Lower leg skin (tissue), 3 donors: ENCODE measurements around the gene AGXT.

Source experiments
- POLR2A ChIP-seq, 2 donors: fragments of 450-650 bp; IDR thresholded peaks; one replicate each; pipeline ENCODE4 v1.6.1; 2016 to 2017; ENCODE audit warnings: antibody characterized with exemption in 2 of 2, mild to moderate bottlenecking in 1 of 2, moderate library complexity in 1 of 2
- TF ChIP-seq, protein P1 (sequence below), 3 donors: fragments of 450-650 bp; IDR thresholded peaks; one replicate each; pipeline ENCODE4 v1.5.1; 2016; ENCODE audit warnings: antibody characterized with exemption in 3 of 3, mild to moderate bottlenecking in 3 of 3, moderate library complexity in 2 of 3

DNA sequence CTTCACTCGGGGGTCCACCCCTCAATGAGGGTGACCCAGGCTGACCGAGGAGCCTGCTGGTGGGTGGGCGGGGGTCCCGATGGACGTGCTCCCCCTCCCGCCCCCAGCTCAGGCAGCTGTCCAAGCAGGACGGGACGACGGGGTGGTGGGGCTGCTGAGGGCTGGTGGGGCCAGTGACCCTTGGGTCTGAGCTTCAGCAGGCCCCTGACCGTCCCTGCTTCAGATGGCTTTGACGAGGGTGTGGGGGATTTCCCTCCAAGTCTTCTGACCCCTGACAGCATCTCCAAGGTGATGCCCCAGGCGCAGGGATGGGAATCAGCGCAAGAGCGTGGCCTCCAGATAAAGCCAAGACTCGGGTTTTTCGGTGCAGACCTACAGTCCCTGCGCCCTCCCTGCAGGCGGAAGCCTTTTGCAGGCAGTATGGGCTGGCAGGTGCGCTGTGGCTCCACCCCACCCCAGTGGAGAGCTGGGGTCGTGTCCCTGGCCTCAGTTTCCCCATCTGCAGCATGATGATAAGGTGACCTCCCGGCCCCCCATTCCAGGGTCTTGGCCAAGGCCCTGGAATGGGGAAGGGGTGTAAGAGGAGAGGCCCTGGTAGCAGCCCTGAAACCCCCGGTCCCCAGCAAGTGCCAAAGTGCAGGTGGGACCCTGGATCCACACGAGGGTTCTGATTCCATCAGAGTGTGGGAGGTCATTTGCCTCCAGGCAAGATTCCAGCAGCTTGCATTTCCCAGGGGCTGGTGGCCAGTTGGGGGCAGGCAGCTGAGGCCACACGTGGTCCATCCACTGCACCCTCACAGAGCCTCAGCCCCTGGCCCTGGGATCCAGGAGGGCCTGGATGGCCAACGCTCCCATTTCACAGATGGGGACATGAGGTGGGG, 46.3 kb downstream of the AGXT start:
- TF ChIP-seq POLR2A (IDR thresholded peaks at IDR 0.05), result no peak
- TF ChIP-seq, protein P1, sequence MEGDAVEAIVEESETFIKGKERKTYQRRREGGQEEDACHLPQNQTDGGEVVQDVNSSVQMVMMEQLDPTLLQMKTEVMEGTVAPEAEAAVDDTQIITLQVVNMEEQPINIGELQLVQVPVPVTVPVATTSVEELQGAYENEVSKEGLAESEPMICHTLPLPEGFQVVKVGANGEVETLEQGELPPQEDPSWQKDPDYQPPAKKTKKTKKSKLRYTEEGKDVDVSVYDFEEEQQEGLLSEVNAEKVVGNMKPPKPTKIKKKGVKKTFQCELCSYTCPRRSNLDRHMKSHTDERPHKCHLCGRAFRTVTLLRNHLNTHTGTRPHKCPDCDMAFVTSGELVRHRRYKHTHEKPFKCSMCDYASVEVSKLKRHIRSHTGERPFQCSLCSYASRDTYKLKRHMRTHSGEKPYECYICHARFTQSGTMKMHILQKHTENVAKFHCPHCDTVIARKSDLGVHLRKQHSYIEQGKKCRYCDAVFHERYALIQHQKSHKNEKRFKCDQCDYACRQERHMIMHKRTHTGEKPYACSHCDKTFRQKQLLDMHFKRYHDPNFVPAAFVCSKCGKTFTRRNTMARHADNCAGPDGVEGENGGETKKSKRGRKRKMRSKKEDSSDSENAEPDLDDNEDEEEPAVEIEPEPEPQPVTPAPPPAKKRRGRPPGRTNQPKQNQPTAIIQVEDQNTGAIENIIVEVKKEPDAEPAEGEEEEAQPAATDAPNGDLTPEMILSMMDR (IDR thresholded peaks at IDR 0.05), result no peak
